ENCODE results near the gene KRT79. TPM values are rescaled to one million over a fixed set of nuclear protein-coding genes. Genes with fewer than 3 reads are reported as not detected.

The KRT79 gene
- total RNA-seq, 4 donors from 2014 or later, result not detected

- no peak for DNase-seq (ENCODE audit: extremely low spot score)
- H3K9me3 ChIP-seq, result no peaks in the 10 kb centered on the region
- peaks cover 0 to 9% (median 3%) of the 10 kb centered on the region in 4 donors for H3K4me1 ChIP-seq
- no peak overlapping the region for H3K4me3 ChIP-seq
- intact Hi-C loops (cut with DNase I), result no loop called here
- TF ChIP-seq POLR2AphosphoS5 (IDR thresholded peaks at IDR 0.05), result no peak
- TF ChIP-seq EP300 (IDR thresholded peaks at IDR 0.05), result no peak
- TF ChIP-seq CTCF (IDR thresholded peaks at IDR 0.05), result no peak
- TF ChIP-seq POLR2A (IDR thresholded peaks at IDR 0.05; ENCODE audit: low read depth), result no peak
- no peaks in the 10 kb centered on the region for H3K36me3 ChIP-seq
- H3K27ac ChIP-seq (replicated peaks in 1 of 4), result no peak overlapping the region
- WGBS, result 87% methylated on average over 4 of the region's 4 CpGs
- peaks cover 0 to 7% (median 0%) of the 10 kb centered on the region in 4 donors for H3K27me3 ChIP-seq
Observed at GRCh38 chr12:52798003-52798670, 36.0 kb downstream of the KRT79 start.

GRCh38 chr12:52797529-52797894 lies 36.6 kb downstream of the KRT79 start:
- TF ChIP-seq CTCF (IDR thresholded peaks at IDR 0.05) (no peak), POLR2A (IDR thresholded peaks at IDR 0.05; ENCODE audit: low read depth) (no peak), EP300 (IDR thresholded peaks at IDR 0.05) (no peak), POLR2AphosphoS5 (IDR thresholded peaks at IDR 0.05) (no peak)
- H3K36me3 ChIP-seq, result no peaks in the 10 kb centered on the region
- no peak for DNase-seq (ENCODE audit: extremely low spot score)
- intact Hi-C loops (cut with DNase I), result no loop called here
- peaks cover 0 to 9% (median 3%) of the 10 kb centered on the region in 4 donors for H3K4me1 ChIP-seq
- no peaks in the 10 kb centered on the region for H3K9me3 ChIP-seq
- H3K4me3 ChIP-seq, result no peak overlapping the region
- H3K27ac ChIP-seq (replicated peaks in 1 of 4), result no peak overlapping the region
- peaks cover 0 to 14% (median 0%) of the 10 kb centered on the region in 4 donors for H3K27me3 ChIP-seq

GRCh38 chr12:52796839-52797528 lies 37.1 kb downstream of the KRT79 start:
- Histone ChIP-seq H3K4me1 (peaks cover 0 to 9% (median 3%) of the 10 kb centered on the region in 4 donors), H3K9me3 (no peaks in the 10 kb centered on the region), H3K4me3 (no peak overlapping the region), H3K27ac (replicated peaks in 1 of 4) (no peak overlapping the region), H3K36me3 (no peaks in the 10 kb centered on the region), H3K27me3 (peaks cover 0 to 18% (median 0%) of the 10 kb centered on the region in 4 donors)
- no peak for DNase-seq (ENCODE audit: extremely low spot score)
- intact Hi-C loops (cut with DNase I), result no loop called here
- TF ChIP-seq POLR2AphosphoS5 (IDR thresholded peaks at IDR 0.05), result no peak
- TF ChIP-seq POLR2A (IDR thresholded peaks at IDR 0.05; ENCODE audit: low read depth), result no peak
- no peak for TF ChIP-seq EP300 (IDR thresholded peaks at IDR 0.05)
- TF ChIP-seq CTCF (IDR thresholded peaks at IDR 0.05), result no peak
- WGBS, result 80% methylated on average over 1 of the region's 3 CpGs

- no peak for TF ChIP-seq CTCF (IDR thresholded peaks at IDR 0.05)
- no peak for TF ChIP-seq POLR2A (IDR thresholded peaks at IDR 0.05; ENCODE audit: low read depth)
- no peak for TF ChIP-seq POLR2AphosphoS5 (IDR thresholded peaks at IDR 0.05)
- no peak for TF ChIP-seq EP300 (IDR thresholded peaks at IDR 0.05)
- WGBS, result 96% methylated on average over 2 of the region's 3 CpGs
- Histone ChIP-seq H3K9me3 (no peaks in the 10 kb centered on the region), H3K27ac (replicated peaks in 1 of 4) (no peak overlapping the region), H3K4me1 (peaks cover 0 to 9% (median 3%) of the 10 kb centered on the region in 4 donors), H3K27me3 (peaks cover 0 to 23% (median 3%) of the 10 kb centered on the region in 4 donors), H3K36me3 (no peaks in the 10 kb centered on the region), H3K4me3 (no peak overlapping the region)
- no peak for DNase-seq (ENCODE audit: extremely low spot score)
- intact Hi-C loops (cut with DNase I), result no loop called here
Observed at GRCh38 chr12:52796429-52796794, 37.7 kb downstream of the KRT79 start.
